Activated effector memory CD4-positive, alpha-beta T cell treated with Interleukin-2 at 50 U/mL for 16 hours (primary cell): Measurements from ENCODE around the gene PLCL2.
"Not testable (repeated sequence)": the region's sequence is repeated elsewhere in the genome, so short reads cannot be mapped to it uniquely, and the experiment has no call there.

Experiments used
- DNase-seq: peaks from one replicate; pipeline ENCODE4 v3.0.0-alpha.2; 2020

PLCL2 gene

DNA sequence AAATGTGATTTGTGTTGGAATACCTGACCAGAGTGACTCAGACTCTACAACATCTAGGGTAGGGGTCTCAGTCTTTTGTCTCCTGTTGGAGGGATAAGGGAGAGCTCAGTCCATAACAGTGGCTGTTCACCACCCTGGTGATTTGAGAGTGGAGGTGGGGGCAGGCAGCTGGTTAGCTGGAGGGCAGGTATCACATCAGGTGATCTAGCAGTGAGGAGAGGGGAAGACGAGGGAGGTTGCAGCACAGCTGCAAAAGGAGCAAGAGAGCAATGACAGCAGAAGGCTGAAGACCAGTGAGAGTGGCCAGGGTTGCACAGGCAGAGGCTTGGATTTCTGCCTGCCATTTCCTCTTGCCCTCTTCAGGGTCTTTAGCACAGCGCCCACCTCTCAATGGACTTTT lies 38.4 kb downstream of the PLCL2 start:
- DNase-seq: no peak

DNA sequence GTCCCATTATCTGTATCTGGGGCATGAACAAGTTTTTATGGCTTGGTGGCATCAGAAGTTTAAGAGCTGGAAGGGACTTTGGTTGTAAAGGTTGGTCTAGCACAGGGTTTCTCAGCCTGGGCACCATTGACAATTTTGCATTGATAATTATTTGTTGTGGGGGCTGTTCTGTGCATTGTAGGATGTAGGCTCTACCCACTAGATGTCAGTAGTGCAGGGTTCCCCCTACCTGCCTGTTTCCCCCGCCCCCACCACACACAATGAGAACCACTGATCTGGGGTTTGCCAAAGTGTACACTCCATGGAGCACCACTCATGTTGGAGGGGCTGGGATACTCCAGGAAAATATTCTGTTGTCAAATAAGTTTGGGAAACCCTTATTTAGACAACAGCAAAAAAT lies 42.7 kb downstream of the PLCL2 start:
- DNase-seq: no peak

GRCh38 chr3:16928386-16929132 lies 43.8 kb downstream of the PLCL2 start:
- DNase-seq: no peak

DNA sequence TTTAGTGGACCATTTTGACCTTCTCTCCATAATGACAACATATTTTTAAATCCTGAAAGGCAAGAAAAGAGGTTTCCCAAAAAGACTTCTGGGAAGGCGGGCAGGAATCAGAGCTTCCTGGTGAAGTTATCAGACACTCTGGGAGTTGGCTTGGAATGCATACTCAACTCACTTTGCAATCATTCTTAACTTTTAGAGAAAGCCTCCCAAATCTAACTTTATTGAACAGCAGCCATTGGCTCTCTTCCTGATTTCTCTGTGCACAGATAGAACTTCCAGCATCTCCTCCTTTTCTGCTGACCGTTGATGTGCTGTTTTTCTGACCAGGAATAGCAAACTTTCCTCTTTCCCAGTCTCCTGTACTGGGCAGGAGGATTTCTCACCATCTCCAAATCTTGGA lies 44.6 kb downstream of the PLCL2 start:
- no peak for DNase-seq

GRCh38 chr3:16932877-16933276 lies 48.1 kb downstream of the PLCL2 start:
- DNase-seq: no peak

DNA sequence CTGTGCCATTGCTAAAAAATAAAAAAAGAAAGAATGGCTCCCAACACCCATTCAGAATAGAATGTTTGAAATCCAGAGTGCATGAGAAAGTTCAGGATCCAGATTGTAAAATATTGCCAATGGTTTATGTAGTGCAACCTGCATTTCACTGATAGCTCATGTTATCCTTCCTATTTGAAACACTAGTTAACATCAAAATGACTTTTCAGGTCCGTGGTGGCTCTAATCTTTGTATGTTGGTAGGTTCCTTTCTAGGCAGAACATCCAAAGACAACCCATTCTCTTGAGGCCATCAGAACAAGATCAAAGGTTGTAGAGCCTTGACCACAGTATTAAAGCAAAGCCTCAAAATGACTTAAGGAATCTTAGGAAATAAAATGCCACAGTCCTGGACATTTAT lies 51.0 kb downstream of the PLCL2 start:
- no peak for DNase-seq

GRCh38 chr3:16936233-16936632 lies 51.5 kb downstream of the PLCL2 start:
- DNase-seq: no peak

DNA sequence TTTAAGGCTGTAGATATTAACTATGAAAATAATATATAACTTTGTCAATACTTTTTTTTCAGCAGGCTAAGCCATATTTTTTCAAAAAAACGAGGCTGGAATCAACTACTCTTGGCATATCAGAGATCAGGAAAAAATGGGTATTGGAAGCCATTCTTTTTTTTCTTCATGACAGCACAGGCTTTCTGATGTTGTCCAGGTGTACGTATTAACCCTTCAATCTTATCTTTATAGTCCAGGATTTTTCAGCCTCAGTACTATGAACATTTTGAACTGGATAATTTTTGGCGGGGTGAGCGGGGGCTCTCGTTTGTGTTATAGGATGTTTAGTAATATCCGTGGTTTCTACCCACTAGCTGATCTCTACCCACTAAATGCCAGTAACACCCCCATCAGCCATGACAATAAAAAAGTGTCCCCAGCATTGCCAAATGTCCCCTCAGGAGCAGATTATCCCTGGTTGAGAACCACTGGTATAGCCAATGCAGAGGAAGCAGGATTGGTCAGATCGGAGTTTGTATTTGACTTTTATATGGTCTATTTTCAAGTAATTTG lies 52.0 kb downstream of the PLCL2 start:
- DNase-seq: no peak

DNA sequence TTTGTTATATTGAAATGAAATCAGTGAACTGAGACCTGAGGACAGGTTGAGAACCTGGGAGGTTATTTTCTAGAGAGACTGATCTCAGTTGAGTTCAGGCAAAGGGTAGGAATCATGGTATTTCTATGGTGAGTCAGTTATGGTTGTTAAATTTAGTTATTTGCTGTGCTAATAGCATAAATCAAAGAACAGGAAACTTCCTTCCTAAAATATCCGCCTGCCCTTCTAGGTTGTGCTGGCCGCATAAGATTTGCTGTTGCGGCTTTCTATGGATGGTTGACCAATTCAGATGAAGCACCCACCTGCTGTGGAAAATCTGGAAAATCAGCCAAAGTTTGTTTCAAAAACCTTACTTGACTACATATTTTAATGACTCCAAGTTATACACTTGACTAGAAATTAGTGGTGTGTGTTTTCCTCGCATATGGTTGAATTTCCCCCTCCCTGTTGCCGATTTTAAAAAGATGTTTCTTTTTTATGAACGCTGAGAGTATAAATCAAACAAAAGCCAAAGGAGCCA lies 52.6 kb downstream of the PLCL2 start:
- no peak for DNase-seq

GRCh38 chr3:16940769-16941700 lies 56.3 kb downstream of the PLCL2 start:
- DNase-seq: no peak

DNA sequence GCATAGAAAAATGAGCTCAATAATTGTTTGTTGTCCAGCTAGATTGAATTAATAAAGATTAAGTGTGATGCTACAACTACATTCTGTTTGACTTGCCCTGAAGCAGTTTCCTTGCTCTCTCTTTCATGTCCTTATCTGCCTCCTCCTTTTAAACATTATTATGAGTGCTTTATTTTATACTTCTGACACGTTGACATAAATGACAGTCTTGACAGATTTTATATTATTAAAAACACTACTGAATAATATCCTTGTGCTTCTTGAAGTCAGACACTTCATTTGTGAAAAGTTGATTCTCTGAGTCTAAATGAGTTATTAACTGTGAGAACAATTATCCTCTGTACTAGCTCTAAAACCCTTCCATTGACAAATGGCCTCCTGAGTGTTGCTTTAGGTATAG lies 58.2 kb downstream of the PLCL2 start:
- no peak for DNase-seq

- no peak for DNase-seq
Observed at GRCh38 chr3:16943857-16944256, 59.1 kb downstream of the PLCL2 start.

GRCh38 chr3:16944356-16944755 lies 59.6 kb downstream of the PLCL2 start:
- no peak for DNase-seq

DNA sequence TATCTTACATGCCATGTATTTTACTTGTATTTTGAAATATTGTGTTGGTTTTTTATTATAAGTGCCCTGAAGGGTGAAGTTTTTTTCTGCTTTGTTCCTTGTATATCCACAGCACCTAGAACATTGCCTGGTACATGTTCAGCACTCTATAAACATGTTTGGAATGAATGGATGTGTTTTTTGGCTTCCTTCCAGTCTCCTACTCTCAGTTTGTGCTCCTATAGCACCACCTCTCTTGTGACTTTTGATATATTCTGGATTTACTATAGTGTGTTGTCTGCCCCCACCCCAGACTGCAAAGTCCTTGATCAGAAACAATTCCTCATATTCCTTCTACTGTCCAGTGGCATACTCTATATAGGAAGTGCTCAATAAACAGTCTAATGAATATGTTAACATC lies 60.6 kb downstream of the PLCL2 start:
- DNase-seq: no peak

- DNase-seq: no peak
Observed at GRCh38 chr3:16950282-16950681, 65.5 kb downstream of the PLCL2 start.

- DNase-seq: no peak
Observed at GRCh38 chr3:16950845-16951244, 66.1 kb downstream of the PLCL2 start.

DNA sequence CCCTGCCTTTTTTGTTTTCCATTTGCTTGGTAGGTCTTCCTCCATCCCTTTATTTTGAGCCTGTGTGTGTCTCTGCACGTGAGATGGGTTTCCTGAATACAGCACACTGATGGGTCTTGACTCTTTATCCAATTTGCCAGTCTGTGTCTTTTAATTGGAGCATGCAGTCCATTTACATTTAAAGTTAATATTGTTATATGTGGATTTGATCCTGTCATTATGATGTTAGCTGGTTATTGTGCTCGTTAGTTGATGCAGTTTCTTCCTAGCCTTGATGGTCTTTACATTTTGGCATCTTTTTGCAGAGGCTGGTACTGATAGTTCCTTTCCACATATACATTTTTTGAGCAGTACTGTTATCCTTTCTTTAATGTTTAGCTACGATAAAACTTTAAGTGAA lies 73.1 kb downstream of the PLCL2 start:
- not testable (repeated sequence) for DNase-seq

DNA sequence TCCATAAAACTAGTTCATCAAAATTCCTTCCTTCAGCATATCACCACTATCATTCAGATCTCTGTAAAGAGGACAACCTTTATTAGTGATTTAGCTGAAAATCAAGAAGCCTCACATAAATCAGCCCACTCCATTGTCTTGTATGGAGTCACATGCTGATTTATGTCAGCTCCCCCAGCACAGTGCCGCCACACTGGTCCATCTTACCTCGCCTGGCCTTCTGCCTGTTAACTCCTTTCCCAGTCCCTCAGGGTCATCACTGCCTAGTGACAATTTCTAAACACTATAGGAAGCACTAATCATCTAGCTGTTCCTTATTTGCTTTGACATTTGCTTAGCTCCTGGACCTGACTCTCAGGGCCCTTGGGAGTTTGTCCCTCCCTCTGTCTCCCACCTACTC lies 75.4 kb downstream of the PLCL2 start:
- DNase-seq: no peak

DNA sequence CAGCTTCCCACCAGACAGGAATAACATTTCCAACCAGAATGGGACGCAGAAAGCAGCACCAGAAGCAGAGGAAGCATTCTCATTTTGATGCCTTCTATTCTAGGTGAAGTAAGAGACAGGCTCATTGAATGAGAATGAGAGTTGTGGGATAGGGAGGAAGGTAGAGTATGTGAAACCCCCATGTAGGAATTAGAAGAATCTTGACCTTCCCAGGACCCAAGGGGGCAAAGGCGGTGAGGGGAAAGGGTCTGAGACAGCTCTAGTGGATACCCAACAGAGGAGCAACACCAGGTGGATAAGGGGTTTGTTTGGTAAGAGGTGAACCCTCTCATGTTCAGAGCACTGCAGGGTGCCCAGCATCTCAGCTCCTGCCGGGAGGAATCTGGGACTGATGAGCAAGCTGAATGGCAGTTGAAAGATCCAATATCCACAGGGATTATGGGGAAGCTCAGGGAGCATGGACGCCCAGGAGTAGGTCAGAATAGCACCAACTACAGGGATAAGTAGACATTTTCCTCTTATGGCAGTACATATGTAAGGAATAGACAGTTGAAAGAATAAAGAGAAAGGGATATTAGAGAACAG lies 77.0 kb downstream of the PLCL2 start:
- DNase-seq: no peak

DNA sequence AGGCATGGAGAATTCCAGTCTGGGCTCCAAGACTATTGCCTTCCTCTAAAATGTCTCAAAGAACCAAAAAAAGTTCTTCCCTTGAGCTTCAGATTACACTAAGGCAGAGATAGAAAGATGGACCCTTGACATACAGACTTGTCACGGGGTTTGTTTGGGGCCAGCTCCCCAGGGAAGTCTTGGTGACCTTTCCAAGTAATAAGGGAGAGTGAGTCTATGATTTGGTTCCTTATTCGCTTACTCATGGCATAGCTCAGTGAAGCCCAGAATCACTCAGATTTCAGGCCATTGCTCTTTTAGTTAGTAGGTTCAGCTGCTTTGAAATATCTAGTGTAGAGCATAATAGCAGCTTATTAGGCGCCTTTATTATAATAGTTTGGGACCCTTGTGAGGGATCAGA lies 90.3 kb downstream of the PLCL2 start:
- DNase-seq: no peak

DNA sequence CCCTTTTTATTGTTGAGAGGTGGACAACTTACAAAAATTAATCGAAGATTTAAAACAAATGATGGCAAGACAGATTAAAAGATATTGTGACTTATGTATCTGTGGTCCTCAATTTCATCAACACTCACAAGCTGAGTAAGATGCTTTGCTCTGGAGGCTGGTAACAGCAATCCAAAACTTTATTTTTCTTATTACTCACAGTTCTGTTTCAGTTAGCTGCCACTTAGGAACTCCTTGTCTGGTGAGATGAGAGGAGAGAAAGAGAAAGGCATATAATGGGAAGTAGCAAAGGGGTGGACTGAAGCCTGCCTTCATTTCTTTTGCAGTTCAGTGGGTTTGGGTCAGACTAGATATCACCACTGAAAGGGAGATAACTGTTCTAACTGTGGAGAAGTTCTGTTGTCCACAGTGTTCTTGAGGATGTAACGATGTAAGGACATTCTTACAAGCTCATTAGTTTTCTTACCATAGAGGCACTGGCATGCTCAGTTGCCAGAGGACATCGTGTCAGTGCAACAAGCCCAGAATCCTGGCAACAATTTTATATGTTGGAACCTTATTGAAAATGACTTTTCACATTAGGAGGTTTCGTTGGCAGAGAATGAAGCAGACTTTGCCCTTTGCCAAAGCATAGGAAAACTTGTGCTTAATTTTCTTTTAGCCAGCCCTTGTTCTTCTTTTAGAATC lies 93.6 kb downstream of the PLCL2 start:
- no peak for DNase-seq

DNA sequence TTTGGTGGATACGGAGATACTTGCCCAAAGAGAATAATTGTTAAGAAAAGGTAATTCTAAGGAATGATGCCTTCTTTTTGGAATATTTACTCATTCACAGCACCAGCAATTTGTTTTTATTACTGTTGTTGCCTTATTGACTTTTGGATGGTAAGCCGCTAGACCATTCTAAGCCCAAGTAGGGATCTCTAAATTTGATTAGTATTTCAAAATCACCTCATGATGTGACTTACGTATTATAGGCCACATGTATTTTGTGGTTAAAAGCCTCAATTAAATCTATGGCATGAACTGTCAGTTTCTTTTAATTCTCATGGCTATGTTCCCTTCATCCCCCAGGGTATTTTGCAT lies 94.1 kb downstream of the PLCL2 start:
- DNase-seq: no peak
